ENCODE data around the gene TMEM98. TPM values are rescaled to one million over a fixed set of nuclear protein-coding genes. Genes with fewer than 3 reads are reported as not detected.
"Not testable (repeated sequence)": the region's sequence is repeated elsewhere in the genome, so short reads cannot be mapped to it uniquely, and the experiment has no call there.

The TMEM98 gene
- total RNA-seq, 2 experiments from 2014 or later, result 2.7 to 4.4 TPM

GRCh38 chr17:32953045-32953444 is 25.1 kb downstream of the TMEM98 start:
- H3K27me3 Mint-ChIP-seq, result peaks cover 50% of the 10 kb centered on the region
- ChIA-PET POLR2A (no interaction called here), CTCF (interaction anchor here (0.6 to 1.4 kb wide), 2 partner anchors 11 to 116 kb away, joined by 3 to 5 read pairs; no protein-coding TSS in a partner anchor)
- no peak overlapping the region for H3K4me3 Mint-ChIP-seq
- no peak for DNase-seq
- no peaks in the 10 kb centered on the region for H3K9me3 Mint-ChIP-seq
- no peak overlapping the region for H3K27ac Mint-ChIP-seq
- H3K4me1 Mint-ChIP-seq, result no peaks in the 10 kb centered on the region
- H3K36me3 Mint-ChIP-seq (ENCODE audit: low read depth), result no peaks in the 10 kb centered on the region

GRCh38 chr17:32953857-32954256 is 25.9 kb downstream of the TMEM98 start:
- Mint-ChIP-seq H3K4me1 (no peaks in the 10 kb centered on the region), H3K36me3 (ENCODE audit: low read depth) (no peaks in the 10 kb centered on the region), H3K27ac (no peak overlapping the region), H3K4me3 (no peak overlapping the region), H3K27me3 (peaks cover 47% of the 10 kb centered on the region), H3K9me3 (no peaks in the 10 kb centered on the region)
- ChIA-PET CTCF (interaction anchor here (0.6 to 1.4 kb wide), 2 partner anchors 11 to 44 kb away, joined by 3 to 5 read pairs; no protein-coding TSS in a partner anchor), POLR2A (no interaction called here)
- no peak for DNase-seq

- CTCF ChIA-PET, result interaction anchor here (1.4 kb wide), 1 partner anchor 12 kb away, joined by 5 read pairs; no protein-coding TSS in a partner anchor
- Mint-ChIP-seq H3K4me1 (no peaks in the 10 kb centered on the region), H3K36me3 (ENCODE audit: low read depth) (no peaks in the 10 kb centered on the region), H3K9me3 (no peaks in the 10 kb centered on the region), H3K4me3 (no peak overlapping the region), H3K27me3 (peaks cover 44% of the 10 kb centered on the region), H3K27ac (no peak overlapping the region)
- no peak for DNase-seq
- POLR2A ChIA-PET, result no interaction called here
Observed at GRCh38 chr17:32954477-32954876, 26.5 kb downstream of the TMEM98 start.

GRCh38 chr17:32955155-32955554 is 27.2 kb downstream of the TMEM98 start:
- ChIA-PET POLR2A (no interaction called here), CTCF (no interaction called here)
- no peaks in the 10 kb centered on the region for H3K9me3 Mint-ChIP-seq
- no peaks in the 10 kb centered on the region for H3K4me1 Mint-ChIP-seq
- no peak overlapping the region for H3K27ac Mint-ChIP-seq
- DNase-seq, result no peak
- H3K27me3 Mint-ChIP-seq, result peaks cover 40% of the 10 kb centered on the region
- no peaks in the 10 kb centered on the region for H3K36me3 Mint-ChIP-seq (ENCODE audit: low read depth)
- no peak overlapping the region for H3K4me3 Mint-ChIP-seq

GRCh38 chr17:32956240-32956970 is 28.5 kb downstream of the TMEM98 start:
- Mint-ChIP-seq H3K27ac (no peak overlapping the region), H3K27me3 (peaks cover 42% of the 10 kb centered on the region), H3K36me3 (ENCODE audit: low read depth) (no peaks in the 10 kb centered on the region), H3K9me3 (no peaks in the 10 kb centered on the region), H3K4me3 (no peak overlapping the region), H3K4me1 (no peaks in the 10 kb centered on the region)
- POLR2A ChIA-PET, result no interaction called here
- CTCF ChIA-PET, result no interaction called here
- DNase-seq, result no peak

- no peaks in the 10 kb centered on the region for H3K9me3 Mint-ChIP-seq
- peaks cover 3% of the 10 kb centered on the region for H3K4me1 Mint-ChIP-seq
- ChIA-PET POLR2A (no interaction called here), CTCF (no interaction called here)
- DNase-seq, result no peak
- H3K27ac Mint-ChIP-seq, result no peak overlapping the region
- no peaks in the 10 kb centered on the region for H3K36me3 Mint-ChIP-seq (ENCODE audit: low read depth)
- H3K4me3 Mint-ChIP-seq, result no peak overlapping the region
- H3K27me3 Mint-ChIP-seq, result peaks cover 39% of the 10 kb centered on the region
Observed at GRCh38 chr17:32958418-32958817, 30.5 kb downstream of the TMEM98 start.

- no peaks in the 10 kb centered on the region for H3K36me3 Mint-ChIP-seq (ENCODE audit: low read depth)
- ChIA-PET POLR2A (no interaction called here), CTCF (interaction anchor here (1.1 kb wide), 1 partner anchor 37 kb away, joined by 4 read pairs; no protein-coding TSS in a partner anchor)
- H3K9me3 Mint-ChIP-seq, result no peaks in the 10 kb centered on the region
- no peak for DNase-seq
- peaks cover 30% of the 10 kb centered on the region for H3K27me3 Mint-ChIP-seq
- no peak overlapping the region for H3K27ac Mint-ChIP-seq
- H3K4me1 Mint-ChIP-seq, result peaks cover 7% of the 10 kb centered on the region
- no peak overlapping the region for H3K4me3 Mint-ChIP-seq
Observed at GRCh38 chr17:32960815-32961214, 32.9 kb downstream of the TMEM98 start.

GRCh38 chr17:32962320-32962711 is 34.4 kb downstream of the TMEM98 start:
- Mint-ChIP-seq H3K9me3 (no peaks in the 10 kb centered on the region), H3K4me1 (peaks cover 7% of the 10 kb centered on the region), H3K36me3 (ENCODE audit: low read depth) (no peaks in the 10 kb centered on the region), H3K27ac (no peak overlapping the region), H3K27me3 (peaks cover 32% of the 10 kb centered on the region), H3K4me3 (no peak overlapping the region)
- DNase-seq, result no peak
- ChIA-PET CTCF (interaction anchor here (1.0 to 2.5 kb wide), 3 partner anchors 21 to 86 kb away, joined by 3 to 10 read pairs (median 5); partner anchors contain the start of gene MYO1D), POLR2A (no interaction called here)

- Mint-ChIP-seq H3K36me3 (ENCODE audit: low read depth) (no peaks in the 10 kb centered on the region), H3K4me3 (no peak overlapping the region), H3K4me1 (peaks cover 7% of the 10 kb centered on the region), H3K27me3 (peaks cover 38% of the 10 kb centered on the region), H3K27ac (no peak overlapping the region), H3K9me3 (no peaks in the 10 kb centered on the region)
- no peak for DNase-seq
- ChIA-PET CTCF (no interaction called here), POLR2A (no interaction called here)
Observed at GRCh38 chr17:32964541-32964940, 36.6 kb downstream of the TMEM98 start.

- DNase-seq; H3K27ac Mint-ChIP-seq; CTCF ChIA-PET; POLR2A ChIA-PET; H3K9me3 Mint-ChIP-seq; H3K36me3 Mint-ChIP-seq (ENCODE audit: low read depth); H3K4me3 Mint-ChIP-seq: not testable (repeated sequence)
- Mint-ChIP-seq H3K27me3 (peaks cover 30% of the 10 kb centered on the region), H3K4me1 (peaks cover 22% of the 10 kb centered on the region)
Observed at GRCh38 chr17:32969231-32969630, 41.3 kb downstream of the TMEM98 start.

GRCh38 chr17:32970281-32970680 is 42.3 kb downstream of the TMEM98 start:
- ChIA-PET CTCF (no interaction called here), POLR2A (no interaction called here)
- no peaks in the 10 kb centered on the region for H3K9me3 Mint-ChIP-seq
- no peak for DNase-seq
- H3K4me3 Mint-ChIP-seq, result no peak overlapping the region
- H3K36me3 Mint-ChIP-seq (ENCODE audit: low read depth), result no peaks in the 10 kb centered on the region
- peaks cover 22% of the 10 kb centered on the region for H3K4me1 Mint-ChIP-seq
- H3K27me3 Mint-ChIP-seq, result peaks cover 28% of the 10 kb centered on the region
- H3K27ac Mint-ChIP-seq, result no peak overlapping the region

GRCh38 chr17:32971171-32971570 is 43.2 kb downstream of the TMEM98 start:
- H3K4me3 Mint-ChIP-seq, result no peak overlapping the region
- peaks cover 22% of the 10 kb centered on the region for H3K4me1 Mint-ChIP-seq
- H3K36me3 Mint-ChIP-seq (ENCODE audit: low read depth), result no peaks in the 10 kb centered on the region
- H3K9me3 Mint-ChIP-seq, result no peaks in the 10 kb centered on the region
- peaks cover 21% of the 10 kb centered on the region for H3K27me3 Mint-ChIP-seq
- peak overlapping the region; percentile 34 for H3K27ac Mint-ChIP-seq
- ChIA-PET CTCF (interaction anchor here (0.9 to 1.0 kb wide), 2 partner anchors 27 to 188 kb away, joined by 3 to 5 read pairs; no protein-coding TSS in a partner anchor), POLR2A (no interaction called here)
- DNase-seq, result peak; percentile 63

GRCh38 chr17:32976131-32976530 is 48.2 kb downstream of the TMEM98 start:
- no peak overlapping the region for H3K4me3 Mint-ChIP-seq
- no peak for DNase-seq
- H3K27ac Mint-ChIP-seq, result no peak overlapping the region
- peaks cover 8% of the 10 kb centered on the region for H3K4me1 Mint-ChIP-seq
- POLR2A ChIA-PET, result no interaction called here
- peaks cover 3% of the 10 kb centered on the region for H3K9me3 Mint-ChIP-seq
- CTCF ChIA-PET, result interaction anchor here (1.4 kb wide), 1 partner anchor 22 kb away, joined by 4 read pairs; no protein-coding TSS in a partner anchor
- H3K36me3 Mint-ChIP-seq (ENCODE audit: low read depth), result no peaks in the 10 kb centered on the region
- H3K27me3 Mint-ChIP-seq, result peaks cover 16% of the 10 kb centered on the region

GRCh38 chr17:32976605-32977004 is 48.7 kb downstream of the TMEM98 start:
- Mint-ChIP-seq H3K4me3 (no peak overlapping the region), H3K27ac (no peak overlapping the region), H3K27me3 (peaks cover 16% of the 10 kb centered on the region), H3K9me3 (peaks cover 3% of the 10 kb centered on the region), H3K36me3 (ENCODE audit: low read depth) (no peaks in the 10 kb centered on the region), H3K4me1 (peaks cover 4% of the 10 kb centered on the region)
- CTCF ChIA-PET, result interaction anchor here (1.4 kb wide), 1 partner anchor 21 kb away, joined by 4 read pairs; no protein-coding TSS in a partner anchor
- POLR2A ChIA-PET, result no interaction called here
- no peak for DNase-seq
